Right lobe of liver (tissue), 4 donors: ENCODE measurements around the gene GTSF1L.

ENCODE experiments used
- CTCF ChIP-seq, 4 donors: fragments of 200-600 bp in 3 of 4; fragments of 450-650 bp in 1 of 4; IDR thresholded peaks; one replicate each; pipeline versions ENCODE4 v1.5.1 to v1.8.0; 2016 to 2022; ENCODE audit warnings: antibody characterized with exemption in 4 of 4, mild to moderate bottlenecking in 2 of 4
- POLR2A ChIP-seq: fragments of 450-650 bp; IDR thresholded peaks from one replicate; pipeline ENCODE4 v1.6.1; 2017; ENCODE audit warnings: antibody characterized with exemption, mild to moderate bottlenecking
- donor health status: DM: no; HTN: no; CAD: no.
- donor health status: DM: no; HTN: no; CAD: no.
- donor health status: DM: no; HTN: yes; CAD: no.

- TF ChIP-seq POLR2A (no peak), CTCF (IDR thresholded peaks at IDR 0.05) (no peak)
Observed at GRCh38 chr20:43721097-43721428, 5.7 kb downstream of the GTSF1L start.
